HEK293 (cell line): ENCODE results near the gene SDC1.

ENCODE experiments used
- CTCF ChIA-PET: fragments of 350-600 bp; formaldehyde crosslinking; extraction: SDS; loops from one replicate; lab custom pipeline; 2021; ENCODE audit warnings: antibody characterized with exemption; lab: Yijun Ruan, JAX
- POLR2A ChIA-PET: fragments of 300-600 bp; formaldehyde crosslinking; extraction: SDS; loops from one replicate; lab custom pipeline; 2020; ENCODE audit warnings: antibody characterized with exemption, inconsistent platforms; lab: Yijun Ruan, JAX
- H3K27ac ChIP-seq: fragments of 200-500 bp; sonication (Bioruptor generic); 2 replicates; pipeline ENCODE4 v1.5.1; 2014; ENCODE audit warnings: low read depth, low read length, control low read depth, inconsistent platforms; ENCODE audit errors: extremely low read depth
- H3K36me3 ChIP-seq, 2 experiments: fragments of 200-500 bp in 1 of 2; sonication (Bioruptor generic) in 1 of 2; 1 replicate in 1 of 2; 2 replicates in 1 of 2; pipeline ENCODE4 v1.5.1; 2014 to 2017; ENCODE audit warnings: inconsistent platforms in 2 of 2, low read length in 2 of 2; ENCODE audit not compliant: control insufficient read depth in 2 of 2, insufficient read depth in 1 of 2
- H3K4me1 ChIP-seq: fragments of 200-500 bp; sonication (Bioruptor generic); 2 replicates; pipeline ENCODE4 v1.5.1; 2014; ENCODE audit warnings: mild to moderate bottlenecking, low read length, inconsistent platforms; ENCODE audit not compliant: control insufficient read depth, insufficient read depth
- H3K4me3 ChIP-seq: 2 replicates; pipeline ENCODE4 v1.5.1; 2011; ENCODE audit warnings: low read depth, mild to moderate bottlenecking, control low read depth, low read length, moderate library complexity
- H3K9me3 ChIP-seq: fragments of 200-500 bp; sonication (Bioruptor generic); 2 replicates; pipeline ENCODE4 v1.5.1; 2014; ENCODE audit warnings: low read depth, low read length, inconsistent platforms; ENCODE audit not compliant: control insufficient read depth, insufficient read depth
- HOXC10 ChIP-seq: sonication (generic); formaldehyde crosslinking; IDR thresholded peaks from 2 replicates; pipeline ENCODE4 v1.8.1; 2023; ENCODE audit warnings: mild to moderate bottlenecking, missing genetic modification reagents
- MEIS1 ChIP-seq: sonication (generic); formaldehyde crosslinking; IDR thresholded peaks from 2 replicates; pipeline ENCODE4 v1.8.1; 2022; ENCODE audit warnings: missing genetic modification reagents, mild to moderate bottlenecking, borderline replicate concordance
- ZFHX2 ChIP-seq: fragments of 450-650 bp; formaldehyde crosslinking; conservative IDR thresholded peaks from 2 replicates; pipeline ENCODE4 v1.5.1; 2016; ENCODE audit warnings: missing biosample characterization, missing genetic modification characterization
- ZNF146 ChIP-seq: fragments of 450-650 bp; formaldehyde crosslinking; IDR thresholded peaks from 2 replicates; pipeline ENCODE4 v1.5.1; 2016; ENCODE audit warnings: missing biosample characterization, missing genetic modification characterization
- ZNF266 ChIP-seq: fragments of 450-650 bp; formaldehyde crosslinking; IDR thresholded peaks from 2 replicates; pipeline ENCODE4 v1.5.1; 2016; ENCODE audit warnings: missing biosample characterization, missing genetic modification characterization, low read depth
- ZNF274 ChIP-seq, 2 experiments: fragments of 200-500 bp in 1 of 2; fragments of 450-650 bp in 1 of 2; sonication (Bioruptor generic) in 1 of 2; formaldehyde crosslinking in 1 of 2; IDR thresholded peaks; 2 replicates each; pipeline versions ENCODE4 v1.5.1 to v1.6.1; 2014 to 2016; ENCODE audit warnings: borderline replicate concordance in 1 of 2, inconsistent platforms in 1 of 2, low read length in 1 of 2, missing biosample characterization in 1 of 2, missing genetic modification characterization in 1 of 2
- ZNF37A ChIP-seq: fragments of 450-650 bp; IDR thresholded peaks from 2 replicates; pipeline ENCODE4 v1.5.1; 2018; ENCODE audit warnings: missing biosample characterization, missing genetic modification characterization
- ZNF514 ChIP-seq: fragments of 450-650 bp; formaldehyde crosslinking; IDR thresholded peaks from 2 replicates; pipeline ENCODE4 v1.5.1; 2016; ENCODE audit warnings: missing biosample characterization, missing genetic modification characterization
- ZNF561 ChIP-seq: fragments of 450-650 bp; IDR thresholded peaks from 2 replicates; pipeline ENCODE4 v1.5.1; 2018; ENCODE audit warnings: missing biosample characterization, missing genetic modification characterization, borderline replicate concordance
- ZNF585B ChIP-seq: fragments of 450-650 bp; formaldehyde crosslinking; IDR thresholded peaks from 2 replicates; pipeline ENCODE4 v1.5.1; 2016; ENCODE audit warnings: missing biosample characterization, missing genetic modification characterization
- ZNF629 ChIP-seq: fragments of 450-650 bp; formaldehyde crosslinking; IDR thresholded peaks from 2 replicates; pipeline ENCODE4 v1.5.1; 2017; ENCODE audit warnings: missing biosample characterization, missing genetic modification characterization
- TF ChIP-seq, protein P1 (sequence below): fragments of 450-650 bp; formaldehyde crosslinking; IDR thresholded peaks from 2 replicates; pipeline ENCODE4 v1.5.1; 2016; ENCODE audit warnings: missing biosample characterization, missing genetic modification characterization
- TF ChIP-seq, protein P2 (sequence below): fragments of 450-650 bp; formaldehyde crosslinking; IDR thresholded peaks from 2 replicates; pipeline ENCODE4 v1.5.1; 2017; ENCODE audit warnings: missing biosample characterization, missing genetic modification characterization

The SDC1 gene

GRCh38 chr2:20198001-20198400, 26.9 kb downstream of the SDC1 start:
- CTCF ChIA-PET, result no interaction called here
- Histone ChIP-seq H3K9me3 (no peaks in the 10 kb centered on the region), H3K4me1 (no peaks in the 10 kb centered on the region), H3K27ac (no peak overlapping the region), H3K4me3 (no peak overlapping the region), H3K36me3 (peaks cover 0 to 23% of the 10 kb centered on the region in 2 experiments; a peak in 1 of 3 replicates)
- no peak for TF ChIP-seq ZNF274 (IDR thresholded peaks at IDR 0.05; ENCODE audit: low read length)
- TF ChIP-seq ZNF274 (tag by site-specific recombination; IDR thresholded peaks at IDR 0.05; ENCODE audit: borderline replicate concordance), result no peak
- no peak for TF ChIP-seq ZNF585B (tag by site-specific recombination)
- TF ChIP-seq ZNF514 (tag by site-specific recombination), result no peak
- POLR2A ChIA-PET, result no interaction called here

- no peak overlapping the region for H3K4me3 ChIP-seq
- ChIA-PET CTCF (interaction anchor here (0.6 to 0.8 kb wide), 2 partner anchors 49 to 241 kb away, joined by 3 read pairs; no protein-coding TSS in a partner anchor), POLR2A (no interaction called here)
Observed at GRCh38 chr2:20197192-20197591, 27.7 kb downstream of the SDC1 start.

DNA sequence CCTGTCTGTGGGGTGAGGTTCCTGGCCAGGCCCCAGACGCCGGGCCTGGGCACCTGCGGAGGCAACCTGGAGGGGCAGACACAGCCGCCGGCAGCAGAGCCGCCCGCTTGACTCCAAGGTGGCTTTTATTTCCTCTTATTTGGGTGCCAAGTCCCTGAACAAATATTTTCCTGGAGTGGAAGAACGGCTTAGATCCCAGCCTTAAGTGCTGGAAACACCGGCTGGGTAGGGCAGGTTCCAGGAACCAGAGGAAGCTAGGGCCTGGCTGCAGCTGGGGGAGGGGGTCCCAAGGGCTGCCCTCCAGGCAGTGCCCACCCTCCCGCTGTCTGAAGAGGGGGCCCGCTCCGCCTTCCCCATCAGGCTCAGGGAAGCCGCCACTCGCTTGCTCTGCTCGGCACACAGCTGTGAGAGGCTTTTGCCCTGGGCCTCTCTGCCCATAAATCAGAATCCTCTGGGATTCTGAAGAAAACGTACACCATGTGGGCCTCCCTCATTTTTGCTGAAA, 28.2 kb downstream of the SDC1 start:
- Histone ChIP-seq H3K4me3 (no peak overlapping the region), H3K4me1 (no peaks in the 10 kb centered on the region), H3K27ac (no peak overlapping the region), H3K9me3 (no peaks in the 10 kb centered on the region), H3K36me3 (peaks cover 0 to 11% of the 10 kb centered on the region in 2 experiments; a peak in 1 of 3 replicates)
- TF ChIP-seq ZNF629 (tag by site-specific recombination) (no peak), ZNF585B (tag by site-specific recombination) (no peak), MEIS1 (CRISPR knock-in tag) (no peak), ZNF266 (no peak), HOXC10 (CRISPR knock-in tag) (no peak), ZFHX2 (tag by site-specific recombination) (no peak), ZNF37A (tag by site-specific recombination) (no peak), ZNF561 (no peak)
- TF ChIP-seq, protein P1, sequence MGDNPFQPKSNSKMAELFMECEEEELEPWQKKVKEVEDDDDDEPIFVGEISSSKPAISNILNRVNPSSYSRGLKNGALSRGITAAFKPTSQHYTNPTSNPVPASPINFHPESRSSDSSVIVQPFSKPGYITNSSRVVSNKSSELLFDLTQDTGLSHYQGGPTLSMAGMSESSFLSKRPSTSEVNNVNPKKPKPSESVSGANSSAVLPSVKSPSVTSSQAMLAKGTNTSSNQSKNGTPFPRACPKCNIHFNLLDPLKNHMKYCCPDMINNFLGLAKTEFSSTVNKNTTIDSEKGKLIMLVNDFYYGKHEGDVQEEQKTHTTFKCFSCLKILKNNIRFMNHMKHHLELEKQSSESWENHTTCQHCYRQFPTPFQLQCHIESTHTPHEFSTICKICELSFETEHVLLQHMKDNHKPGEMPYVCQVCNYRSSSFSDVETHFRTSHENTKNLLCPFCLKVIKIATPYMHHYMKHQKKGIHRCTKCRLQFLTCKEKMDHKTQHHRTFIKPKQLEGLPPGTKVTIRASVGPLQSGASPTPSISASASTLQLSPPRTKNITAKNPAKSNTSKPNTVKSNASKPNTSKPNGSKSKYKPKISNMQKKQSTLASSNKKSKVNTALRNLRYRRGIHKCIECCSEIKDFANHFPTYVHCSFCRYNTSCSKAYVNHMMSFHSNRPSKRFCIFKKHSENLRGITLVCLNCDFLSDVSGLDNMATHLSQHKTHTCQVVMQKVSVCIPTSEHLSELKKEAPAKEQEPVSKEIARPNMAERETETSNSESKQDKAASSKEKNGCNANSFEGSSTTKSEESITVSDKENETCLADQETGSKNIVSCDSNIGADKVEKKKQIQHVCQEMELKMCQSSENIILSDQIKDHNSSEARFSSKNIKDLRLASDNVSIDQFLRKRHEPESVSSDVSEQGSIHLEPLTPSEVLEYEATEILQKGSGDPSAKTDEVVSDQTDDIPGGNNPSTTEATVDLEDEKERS (tag by site-specific recombination), result no peak
- CTCF ChIA-PET, result interaction anchor here (0.6 to 0.8 kb wide), 2 partner anchors 50 to 241 kb away, joined by 3 read pairs; no protein-coding TSS in a partner anchor
- POLR2A ChIA-PET, result no interaction called here

More at GRCh38 chr2:20197192-20197591, 27.7 kb downstream of the SDC1 start:
- no peak overlapping the region for H3K27ac ChIP-seq
- TF ChIP-seq, protein P2, sequence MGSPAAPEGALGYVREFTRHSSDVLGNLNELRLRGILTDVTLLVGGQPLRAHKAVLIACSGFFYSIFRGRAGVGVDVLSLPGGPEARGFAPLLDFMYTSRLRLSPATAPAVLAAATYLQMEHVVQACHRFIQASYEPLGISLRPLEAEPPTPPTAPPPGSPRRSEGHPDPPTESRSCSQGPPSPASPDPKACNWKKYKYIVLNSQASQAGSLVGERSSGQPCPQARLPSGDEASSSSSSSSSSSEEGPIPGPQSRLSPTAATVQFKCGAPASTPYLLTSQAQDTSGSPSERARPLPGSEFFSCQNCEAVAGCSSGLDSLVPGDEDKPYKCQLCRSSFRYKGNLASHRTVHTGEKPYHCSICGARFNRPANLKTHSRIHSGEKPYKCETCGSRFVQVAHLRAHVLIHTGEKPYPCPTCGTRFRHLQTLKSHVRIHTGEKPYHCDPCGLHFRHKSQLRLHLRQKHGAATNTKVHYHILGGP (tag by site-specific recombination), result no peak
- peak; percentile 12; the same call in 1 of the 2 replicates for TF ChIP-seq ZNF146 (tag by site-specific recombination)
- H3K4me1 ChIP-seq, result no peaks in the 10 kb centered on the region
- H3K9me3 ChIP-seq, result no peaks in the 10 kb centered on the region
- peaks cover 0 to 15% of the 10 kb centered on the region in 2 experiments; a peak in 1 of 3 replicates for H3K36me3 ChIP-seq
